Fibroblast of lung (primary cell): ENCODE measurements around the gene FAM222B. TPM values are rescaled to one million over a fixed set of nuclear protein-coding genes. Genes with fewer than 3 reads are reported as not detected.

Experiments
- DNase-seq, 2 donors: peaks; one replicate each; pipeline versions ENCODE4 v3.0.0 to v3.0.0-alpha.2; 2010; ENCODE audit warnings: low read depth in 2 of 2
- H2AFZ ChIP-seq: 2 replicates; pipeline ENCODE4 v1.5.1; 2012; ENCODE audit warnings: low read length, control low read depth, inconsistent platforms
- H3K27ac ChIP-seq: 2 replicates; pipeline ENCODE4 v1.5.1; 2011; ENCODE audit warnings: low read length, control low read depth; ENCODE audit not compliant: insufficient read depth
- H3K27me3 ChIP-seq: 2 replicates; pipeline ENCODE4 v1.5.1; 2011; ENCODE audit warnings: mild to moderate bottlenecking, low read length; ENCODE audit not compliant: control insufficient read depth, insufficient read depth
- H3K36me3 ChIP-seq: 2 replicates; pipeline ENCODE4 v1.5.1; 2011; ENCODE audit warnings: low read length; ENCODE audit not compliant: control insufficient read depth, insufficient read depth
- H3K4me1 ChIP-seq: 2 replicates; pipeline ENCODE4 v1.5.1; 2011; ENCODE audit warnings: low read length; ENCODE audit not compliant: control insufficient read depth, insufficient read depth; ENCODE audit errors: extremely low read depth
- H3K4me2 ChIP-seq: 2 replicates; pipeline ENCODE4 v1.5.1; 2011; ENCODE audit warnings: low read length, control low read depth; ENCODE audit not compliant: insufficient read depth; ENCODE audit errors: extremely low read depth
- H3K4me3 ChIP-seq, 4 experiments: fragments of 200-600 bp in 1 of 4; sonication (generic) in 1 of 4; replicated peaks in 1 of 4; 2 replicates each; pipeline ENCODE4 v1.5.1; 2011 to 2016; ENCODE audit warnings: low read length in 4 of 4, low read depth in 3 of 4, mild to moderate bottlenecking in 3 of 4, control low read depth in 2 of 4, inconsistent platforms in 1 of 4, mixed read lengths in 1 of 4; ENCODE audit not compliant: insufficient read depth in 1 of 4; ENCODE audit errors: control extremely low read depth in 1 of 4
- H3K79me2 ChIP-seq: 2 replicates; pipeline ENCODE4 v1.5.1; 2012; ENCODE audit warnings: mild to moderate bottlenecking, low read length, inconsistent platforms; ENCODE audit not compliant: control insufficient read depth, insufficient read depth
- H3K9ac ChIP-seq: 2 replicates; pipeline ENCODE4 v1.5.1; 2011; ENCODE audit warnings: mild to moderate bottlenecking, low read length, control low read depth; ENCODE audit not compliant: insufficient read depth
- H3K9me3 ChIP-seq: 2 replicates; pipeline ENCODE4 v1.5.1; 2012; ENCODE audit warnings: low read depth, low read length; ENCODE audit not compliant: control insufficient read depth, insufficient read depth
- H4K20me1 ChIP-seq: 2 replicates; pipeline ENCODE4 v1.5.1; 2011; ENCODE audit warnings: low read length; ENCODE audit not compliant: control insufficient read depth, insufficient read depth; ENCODE audit errors: extremely low read depth
- CTCF ChIP-seq, 2 donors: IDR thresholded peaks in 1 of 2; conservative IDR thresholded peaks in 1 of 2; 1 replicate in 1 of 2; 2 replicates in 1 of 2; pipeline ENCODE4 v1.5.1; 2011 to 2012; ENCODE audit warnings: low read length in 2 of 2, control low read depth in 1 of 2, inconsistent platforms in 1 of 2, low read depth in 1 of 2, mild to moderate bottlenecking in 1 of 2
- EZH2 ChIP-seq: IDR thresholded peaks from 2 replicates; pipeline ENCODE4 v1.5.1; 2012; ENCODE audit warnings: low read length, control low read depth, mild to moderate bottlenecking; ENCODE audit errors: missing control alignments
- polyA plus RNA-seq, 2 donors: library from polyadenylated mRNA; depleted of rRNA in 1 of 2; stranded (reverse) in 1 of 2; unstranded in 1 of 2; fragments of >200 nt; gene quantifications; 2 replicates each; pipeline ENCODE4 v1.2.1, GENCODE V29; 2011 to 2012; ENCODE audit warnings: missing spikeins in 1 of 2
- total RNA-seq: library from RNA; depleted of rRNA; stranded (reverse); fragments of >200 nt; gene quantifications from 2 replicates; pipeline ENCODE4 v1.2.1, GENCODE V29; 2014

Gene FAM222B
- total and polyA plus RNA-seq, 2 donors (not counting 1 experiment from before 2014, with no cell fraction given): 2.8 to 9.0 TPM

GRCh38 chr17:28741358-28742349 lies 100.9 kb downstream of the FAM222B start:
- H3K4me1 ChIP-seq: peaks cover 9% of the 10 kb centered on the region
- H4K20me1 ChIP-seq: no peaks in the 10 kb centered on the region
- no peaks in the 10 kb centered on the region for H3K27me3 ChIP-seq
- H3K9ac ChIP-seq: no peak overlapping the region
- no peak overlapping the region for H3K4me3 ChIP-seq
- no peaks in the 10 kb centered on the region for H3K9me3 ChIP-seq
- no peak overlapping the region for H3K4me2 ChIP-seq
- no peak for TF ChIP-seq CTCF (conservative IDR thresholded peaks at IDR 0.05 in 1 of 2, IDR thresholded peaks at IDR 0.05 in 1 of 2; ENCODE audit: low read depth in 1 of 2, low read length in 2 of 2)
- TF ChIP-seq EZH2: no peak
- H3K27ac ChIP-seq: no peak overlapping the region
- no peaks in the 10 kb centered on the region for H3K36me3 ChIP-seq
- no peak for DNase-seq
- H3K79me2 ChIP-seq: peaks cover 24% of the 10 kb centered on the region
- H2AFZ ChIP-seq: no peak overlapping the region

GRCh38 chr17:28740406-28741357 lies 101.9 kb downstream of the FAM222B start:
- TF ChIP-seq CTCF (conservative IDR thresholded peaks at IDR 0.05 in 1 of 2, IDR thresholded peaks at IDR 0.05 in 1 of 2; ENCODE audit: low read depth in 1 of 2, low read length in 2 of 2) (no peak), EZH2 (no peak)
- no peaks in the 10 kb centered on the region for H4K20me1 ChIP-seq
- H3K9ac ChIP-seq: no peak overlapping the region
- H2AFZ ChIP-seq: no peak overlapping the region
- H3K27ac ChIP-seq: no peak overlapping the region
- no peaks in the 10 kb centered on the region for H3K36me3 ChIP-seq
- no peaks in the 10 kb centered on the region for H3K9me3 ChIP-seq
- H3K4me1 ChIP-seq: peaks cover 2% of the 10 kb centered on the region
- no peaks in the 10 kb centered on the region for H3K27me3 ChIP-seq
- DNase-seq: no peak
- no peak overlapping the region for H3K4me3 ChIP-seq
- H3K4me2 ChIP-seq: no peak overlapping the region
- H3K79me2 ChIP-seq: peaks cover 15% of the 10 kb centered on the region
